Vein endothelial cell (primary cell): Measurements from ENCODE around the gene LRRC75A. TPM values are rescaled to one million over a fixed set of nuclear protein-coding genes. Genes with fewer than 3 reads are reported as not detected.

Source experiments
- small RNA-seq: library from RNA; depleted of rRNA; stranded (forward); fragments of <200 nt; gene quantifications from one replicate; pipeline ENCODE3, GENCODE V24; 2012
- total RNA-seq: library from RNA; depleted of rRNA; stranded (reverse); fragments of >200 nt; gene quantifications from 2 replicates; pipeline ENCODE4 v1.2.3, GENCODE V29; 2012

LRRC75A gene
- total RNA-seq: 2.6 and 2.9 TPM in 2 replicates

GRCh38 chr17:16491703-16492612 lies at the start of gene LRRC75A:
TSS of gene LRRC75A (minus strand) at chr17:16492193. CDS start at chr17:16491990, 203 bp downstream.

GRCh38 chr17:16415031-16415924 lies 76.7 kb downstream of the LRRC75A start, which contains the start of gene TRPV2:
TSS of gene TRPV2 (plus strand) at chr17:16415571. CDS start at chr17:16417669, 2,098 bp downstream.

Small RNAs within 50 kb of the gene (small RNA-seq; reads per million reads assigned to genes)
- gene SNORD49A (not detected), gene SNORD65 (not detected)

Other genes with a start within 250 kb of the LRRC75A start
- gene CENPV, start 138.7 kb downstream of the LRRC75A start, total RNA-seq: 20.6 and 33.6 TPM in 2 replicates
- 1,317 and 1,319 TPM in 2 replicates for gene UBB, start 111.1 kb downstream of the LRRC75A start, total RNA-seq
- 16.6 and 22.9 TPM in 2 replicates for gene TRPV2, start 76.6 kb downstream of the LRRC75A start, total RNA-seq
- gene ZNF287, start 77.0 kb upstream of the LRRC75A start, total RNA-seq: 2.9 and 4.0 TPM in 2 replicates
- gene ZNF624, start 161.7 kb upstream of the LRRC75A start, total RNA-seq: 6.2 and 6.4 TPM in 2 replicates
- 1.4 and 5.6 TPM in 2 replicates for gene CCDC144A, start 198.0 kb upstream of the LRRC75A start, total RNA-seq